HUES6 (cell line): ENCODE measurements around the gene OBSCN.
"Not testable (repeated sequence)": the region's sequence is repeated elsewhere in the genome, so short reads cannot be mapped to it uniquely, and the experiment has no call there.

Source experiments
- H3K27ac ChIP-seq: 2 replicates; pipeline ENCODE4 v1.7.0; 2013; ENCODE audit warnings: low read depth, mild to moderate bottlenecking, low read length, inconsistent platforms
- H3K27me3 ChIP-seq: 2 replicates; pipeline ENCODE4 v1.6.1; 2013; ENCODE audit warnings: low read length; ENCODE audit not compliant: control insufficient read depth, insufficient read depth
- H3K36me3 ChIP-seq: 2 replicates; pipeline ENCODE4 v1.6.1; 2013; ENCODE audit warnings: low read length; ENCODE audit not compliant: control insufficient read depth, insufficient read depth
- H3K4me1 ChIP-seq: 2 replicates; pipeline ENCODE4 v1.6.1; 2013; ENCODE audit warnings: low read length; ENCODE audit not compliant: control insufficient read depth, insufficient read depth
- H3K4me3 ChIP-seq: 2 replicates; pipeline ENCODE4 v1.5.1; 2013; ENCODE audit warnings: low read depth, low read length
- H3K9ac ChIP-seq: one replicate; pipeline ENCODE4 v1.6.1; 2013; ENCODE audit warnings: mild to moderate bottlenecking, low read length
- H3K9me3 ChIP-seq: 2 replicates; pipeline ENCODE4 v1.6.1; 2013; ENCODE audit warnings: low read depth, low read length; ENCODE audit not compliant: control insufficient read depth, insufficient read depth

The OBSCN gene

DNA sequence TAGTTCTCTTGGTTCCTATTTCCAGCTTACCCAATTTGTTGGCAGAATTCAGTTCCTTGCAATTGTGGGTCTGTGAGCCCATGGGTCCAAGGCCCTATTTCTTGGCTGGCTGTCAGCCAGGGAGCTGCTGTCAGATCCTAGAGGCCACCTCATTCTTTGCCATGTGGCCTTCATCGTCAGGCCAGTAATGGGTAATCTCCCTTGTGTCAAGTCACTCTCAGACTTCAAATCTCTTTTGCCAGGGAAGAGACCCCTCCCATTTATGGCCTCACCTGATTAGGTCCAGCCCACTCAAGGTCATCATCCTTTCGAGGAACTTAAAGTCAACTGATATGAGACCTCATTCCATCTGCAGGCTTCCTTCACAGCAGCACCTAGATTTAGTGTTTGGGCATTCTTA is 17.9 kb downstream of the OBSCN start:
- no peak overlapping the region for H3K9ac ChIP-seq
- H3K9me3 ChIP-seq, result peaks cover 12% of the 10 kb centered on the region
- no peaks in the 10 kb centered on the region for H3K27me3 ChIP-seq
- no peaks in the 10 kb centered on the region for H3K4me1 ChIP-seq
- no peak overlapping the region for H3K4me3 ChIP-seq
- peaks cover 75% of the 10 kb centered on the region for H3K36me3 ChIP-seq
- H3K27ac ChIP-seq, result no peak overlapping the region

DNA sequence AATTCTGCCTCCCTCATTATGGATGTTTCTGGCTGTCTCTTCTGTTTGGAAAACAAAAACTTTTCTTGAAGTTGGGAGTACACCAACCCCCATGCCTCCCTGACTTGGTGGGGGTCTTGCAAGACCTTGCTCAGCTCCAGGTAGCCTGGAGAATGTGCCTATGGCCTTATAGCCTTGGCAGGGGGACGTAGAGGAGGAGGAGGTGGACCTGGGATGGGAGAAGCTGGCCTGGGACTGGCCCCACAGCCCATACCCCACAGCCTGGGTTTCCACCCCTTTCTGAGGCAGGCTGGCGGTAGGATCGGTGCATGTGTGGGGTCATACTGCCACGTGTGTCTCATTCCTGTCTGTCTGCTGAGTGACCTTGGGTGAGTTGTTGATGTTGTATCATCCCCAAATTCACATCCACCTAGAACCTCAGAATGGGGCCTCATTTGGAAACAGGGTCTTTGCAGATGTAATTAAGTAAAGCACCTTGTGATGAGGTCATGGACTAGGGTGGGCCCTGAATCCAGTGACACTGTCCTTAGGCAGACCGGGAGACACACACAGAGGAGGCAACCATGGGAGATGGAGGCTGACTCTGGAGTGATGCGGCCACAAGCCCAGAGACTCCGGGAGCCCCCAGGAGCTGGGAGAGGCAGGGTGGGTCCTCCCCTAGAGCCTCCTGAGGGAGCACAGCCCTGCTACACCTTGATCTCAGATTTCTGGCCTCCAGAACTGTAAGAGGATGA is 18.5 kb downstream of the OBSCN start:
- H3K36me3 ChIP-seq, result peaks cover 81% of the 10 kb centered on the region
- H3K4me3 ChIP-seq, result no peak overlapping the region
- H3K4me1 ChIP-seq, result no peaks in the 10 kb centered on the region
- H3K9me3 ChIP-seq, result peaks cover 12% of the 10 kb centered on the region
- H3K9ac ChIP-seq, result no peak overlapping the region
- H3K27me3 ChIP-seq, result no peaks in the 10 kb centered on the region
- no peak overlapping the region for H3K27ac ChIP-seq

DNA sequence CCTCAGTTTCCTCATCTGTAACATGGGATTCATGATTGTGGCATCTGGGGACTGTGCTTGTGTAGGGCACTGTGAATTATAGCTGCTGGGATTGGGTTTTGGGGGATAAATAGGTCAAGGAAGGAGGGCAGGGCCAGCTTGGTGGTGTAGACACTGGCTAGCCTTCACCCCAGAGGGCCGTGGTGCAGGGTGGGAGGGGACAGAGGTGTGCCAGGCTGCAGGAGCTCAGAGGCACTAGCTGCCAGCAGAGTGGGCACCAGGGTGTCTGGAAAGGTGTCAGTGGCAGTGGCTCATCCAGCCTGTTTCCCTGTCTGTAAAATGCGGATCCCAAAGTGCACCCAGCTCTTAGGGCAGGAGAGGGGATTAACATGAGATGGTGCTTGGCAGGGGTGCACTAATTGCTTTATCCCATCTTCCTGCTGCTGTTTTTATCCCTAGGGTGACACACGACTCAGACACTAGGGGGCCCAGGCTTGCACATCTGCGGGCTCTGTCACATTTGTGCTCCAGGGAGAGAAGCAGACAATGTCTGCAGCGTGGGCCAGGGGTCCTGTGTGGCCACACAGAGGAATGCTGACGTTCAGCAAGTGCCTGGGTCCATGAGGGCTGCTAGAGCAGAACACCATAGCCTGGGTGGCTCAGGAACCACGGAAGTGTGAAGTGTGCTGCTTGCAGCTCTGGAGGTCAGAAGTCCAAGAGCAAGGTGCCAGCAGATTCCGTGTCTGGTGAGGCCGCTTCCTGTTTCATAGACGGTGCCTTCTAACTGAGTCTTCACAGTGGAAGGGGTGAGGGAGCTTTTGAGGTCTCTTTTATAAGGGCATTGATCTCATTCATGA is 19.3 kb downstream of the OBSCN start:
- Histone ChIP-seq H3K9ac (no peak overlapping the region), H3K9me3 (peaks cover 12% of the 10 kb centered on the region), H3K36me3 (peaks cover 86% of the 10 kb centered on the region), H3K4me1 (no peaks in the 10 kb centered on the region), H3K4me3 (no peak overlapping the region), H3K27ac (no peak overlapping the region), H3K27me3 (no peaks in the 10 kb centered on the region)

DNA sequence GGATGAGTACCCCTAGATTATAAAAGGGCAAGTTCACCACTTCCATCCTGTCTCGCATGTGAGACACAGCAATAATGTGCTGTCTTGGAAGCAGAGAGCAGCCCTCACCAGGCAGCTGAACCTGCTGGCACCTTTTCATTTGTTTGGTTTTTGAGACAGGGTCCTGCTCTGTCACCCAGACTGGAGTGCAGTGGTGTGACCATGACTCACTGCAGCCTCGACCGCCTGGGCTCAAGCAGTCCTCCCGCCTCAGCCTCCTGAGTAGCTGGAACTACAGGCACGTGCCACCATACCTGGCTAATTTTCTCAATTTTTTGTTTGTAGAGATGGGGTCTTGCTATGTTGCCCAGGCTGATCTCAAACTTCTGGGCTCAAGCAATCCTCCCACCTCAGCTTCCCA is 20.3 kb downstream of the OBSCN start:
- not testable (repeated sequence) for H3K27ac ChIP-seq, H3K27me3 ChIP-seq, H3K4me3 ChIP-seq, H3K4me1 ChIP-seq, H3K9ac ChIP-seq
- Histone ChIP-seq H3K36me3 (peaks cover 81% of the 10 kb centered on the region), H3K9me3 (peaks cover 16% of the 10 kb centered on the region)

DNA sequence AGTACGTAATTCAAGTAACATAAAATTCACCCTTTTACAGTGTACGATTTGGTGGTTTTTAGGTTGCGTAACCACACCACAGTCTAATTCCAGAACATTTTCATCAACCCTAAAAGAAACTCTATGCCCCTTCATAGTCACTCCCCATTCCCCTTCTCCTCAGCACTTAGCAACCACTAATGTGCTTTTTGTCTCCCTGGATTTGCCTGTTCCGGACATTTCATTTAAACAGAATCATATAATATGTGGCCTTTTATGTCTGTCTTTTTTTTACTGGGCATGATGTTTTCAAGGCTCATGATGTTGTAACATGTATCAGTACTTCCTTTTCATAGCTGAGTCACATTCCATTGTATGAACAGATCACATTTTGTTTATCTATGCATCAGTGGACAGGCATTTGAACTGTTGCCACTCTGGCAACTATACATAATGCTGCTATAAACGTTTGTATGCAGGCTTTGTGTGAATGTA is 20.8 kb downstream of the OBSCN start:
- Histone ChIP-seq H3K36me3 (peaks cover 78% of the 10 kb centered on the region), H3K27ac (no peak overlapping the region), H3K4me3 (no peak overlapping the region), H3K9me3 (peaks cover 16% of the 10 kb centered on the region), H3K9ac (no peak overlapping the region), H3K27me3 (no peaks in the 10 kb centered on the region), H3K4me1 (no peaks in the 10 kb centered on the region)

DNA sequence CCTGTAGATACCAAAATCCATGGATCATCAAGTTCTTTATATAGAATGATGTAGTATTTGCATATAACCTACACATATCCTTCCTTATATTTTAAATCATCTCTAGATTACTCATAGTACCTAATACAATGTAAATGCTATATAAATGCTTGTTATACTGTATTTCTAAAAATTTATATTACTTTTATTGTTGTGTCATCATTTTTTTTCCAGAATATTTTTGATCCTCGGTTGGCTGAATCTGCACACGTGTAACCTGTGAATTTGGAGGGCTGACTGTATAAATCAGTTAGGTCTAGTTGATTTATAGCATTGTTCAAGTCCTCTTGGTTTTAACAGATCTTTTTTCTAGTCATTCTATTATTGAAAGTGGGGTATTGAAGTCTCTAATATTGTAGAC is 23.3 kb downstream of the OBSCN start:
- Histone ChIP-seq H3K9ac (no peak overlapping the region), H3K27ac (no peak overlapping the region), H3K4me3 (no peak overlapping the region)

DNA sequence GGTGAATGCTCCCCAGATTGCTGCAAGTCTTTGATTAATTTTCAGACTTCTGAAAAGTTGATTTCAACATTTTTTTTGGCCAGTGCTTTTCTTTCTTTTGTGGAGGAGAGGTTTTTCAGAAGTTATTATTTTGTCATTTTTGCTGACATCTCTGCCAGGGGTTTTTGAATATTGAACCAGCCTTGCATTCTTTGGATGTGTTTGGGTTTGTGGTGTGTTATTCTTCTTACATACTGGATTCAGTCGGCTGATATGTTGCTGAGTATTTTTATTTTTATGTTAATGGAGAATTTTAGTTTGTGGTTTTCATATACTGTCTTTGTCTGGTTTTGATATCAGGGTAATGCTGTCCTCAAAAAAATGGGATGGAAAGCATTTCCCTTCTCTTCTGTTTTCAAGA is 25.3 kb downstream of the OBSCN start:
- no peaks in the 10 kb centered on the region for H3K4me1 ChIP-seq
- H3K9me3 ChIP-seq, result peaks cover 3% of the 10 kb centered on the region; the same call in 1 of the 2 replicates
- H3K27ac ChIP-seq, result no peak overlapping the region
- H3K4me3 ChIP-seq, result no peak overlapping the region
- H3K27me3 ChIP-seq, result no peaks in the 10 kb centered on the region
- no peak overlapping the region for H3K9ac ChIP-seq
- peaks cover 46% of the 10 kb centered on the region for H3K36me3 ChIP-seq

More for the DNA sequence above, 23.3 kb downstream of the OBSCN start:
- no peaks in the 10 kb centered on the region for H3K4me1 ChIP-seq
- H3K36me3 ChIP-seq, result peaks cover 61% of the 10 kb centered on the region
- peaks cover 3% of the 10 kb centered on the region; the same call in 1 of the 2 replicates for H3K9me3 ChIP-seq
- no peaks in the 10 kb centered on the region for H3K27me3 ChIP-seq

DNA sequence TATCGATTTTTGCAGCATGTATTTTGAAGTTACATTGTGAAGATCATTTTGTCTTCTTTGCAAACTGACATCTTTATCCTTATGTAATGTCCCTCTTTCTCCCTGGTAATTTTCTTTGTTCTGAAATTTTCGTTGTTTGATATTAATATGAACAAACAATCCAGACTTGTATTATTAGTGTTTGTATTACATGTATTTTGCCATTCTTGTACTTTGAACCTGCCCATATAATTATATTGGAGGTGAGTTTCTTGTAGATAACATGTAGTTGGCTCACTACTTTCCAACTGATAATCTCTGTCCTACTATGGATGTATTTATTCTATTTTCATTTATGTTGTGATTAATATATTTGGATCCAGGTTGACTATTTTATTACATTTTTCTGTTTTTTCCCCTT is 27.1 kb downstream of the OBSCN start:
- Histone ChIP-seq H3K9ac (no peak overlapping the region), H3K27me3 (no peaks in the 10 kb centered on the region), H3K9me3 (peaks cover 13% of the 10 kb centered on the region; the same call in 1 of the 2 replicates), H3K27ac (no peak overlapping the region), H3K4me3 (no peak overlapping the region), H3K36me3 (peaks cover 53% of the 10 kb centered on the region), H3K4me1 (no peaks in the 10 kb centered on the region)

DNA sequence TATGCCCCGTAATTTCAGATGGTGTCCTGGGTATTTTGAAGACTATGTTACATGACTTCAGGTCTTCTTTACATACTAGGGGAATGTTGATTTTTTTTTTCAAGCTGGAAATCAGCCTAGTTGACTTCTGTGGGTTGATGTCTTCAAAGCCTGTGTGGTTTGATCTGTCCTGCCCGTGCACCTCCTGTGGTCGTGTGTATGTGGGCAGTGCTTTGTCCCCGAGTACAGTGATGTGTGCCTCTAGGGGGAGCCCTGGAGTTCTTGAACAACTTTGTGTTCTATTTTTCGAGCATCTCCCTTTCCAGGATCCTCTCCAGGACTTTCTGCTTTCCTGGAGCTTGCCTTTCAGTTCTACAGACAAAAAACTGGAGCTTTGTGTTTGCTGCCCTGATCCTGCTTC is 28.9 kb downstream of the OBSCN start:
- no peaks in the 10 kb centered on the region for H3K27me3 ChIP-seq
- peaks cover 53% of the 10 kb centered on the region for H3K36me3 ChIP-seq

DNA sequence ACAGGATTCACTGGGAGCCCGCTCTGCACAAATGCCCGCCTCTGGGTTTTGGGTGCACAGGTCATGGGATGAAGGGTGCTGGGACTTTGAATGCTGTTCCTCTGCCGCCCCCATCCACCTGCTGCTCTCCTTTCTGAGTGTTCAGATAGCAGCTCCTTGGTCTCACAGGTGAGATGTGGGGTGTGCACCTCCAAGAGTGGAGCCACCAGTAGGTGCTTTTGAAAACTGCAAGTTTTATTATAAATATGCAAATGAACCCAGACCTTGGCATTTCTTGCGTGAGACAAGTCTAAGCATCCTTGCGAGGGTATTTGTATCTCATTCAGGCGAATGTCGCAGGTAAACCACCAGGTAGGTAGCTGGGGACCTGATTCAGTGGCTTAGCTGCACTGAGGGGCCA is 30.2 kb downstream of the OBSCN start:
- Histone ChIP-seq H3K4me3 (no peak overlapping the region), H3K27ac (no peak overlapping the region), H3K36me3 (peaks cover 57% of the 10 kb centered on the region), H3K9ac (no peak overlapping the region), H3K9me3 (peaks cover 38% of the 10 kb centered on the region), H3K27me3 (no peaks in the 10 kb centered on the region), H3K4me1 (no peaks in the 10 kb centered on the region)

More for the DNA sequence above, 28.9 kb downstream of the OBSCN start:
- Histone ChIP-seq H3K4me3 (no peak overlapping the region), H3K27ac (no peak overlapping the region), H3K9me3 (peaks cover 30% of the 10 kb centered on the region), H3K9ac (no peak overlapping the region), H3K4me1 (no peaks in the 10 kb centered on the region)

DNA sequence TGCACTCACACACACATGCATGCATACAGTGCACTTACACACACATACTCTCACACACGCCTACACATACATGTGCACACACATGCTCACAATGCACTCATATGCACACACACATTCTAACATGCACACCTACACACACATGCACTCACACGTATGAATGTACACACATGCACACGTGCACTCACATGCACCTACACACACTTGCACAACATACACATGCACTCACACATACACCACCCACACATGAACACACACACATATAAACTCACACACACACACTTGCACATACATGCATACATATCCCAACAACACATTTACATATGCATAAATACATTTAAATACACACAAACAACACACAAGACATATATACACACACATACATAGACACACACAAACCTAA is 30.6 kb downstream of the OBSCN start:
- Histone ChIP-seq H3K4me1 (no peaks in the 10 kb centered on the region), H3K27ac (no peak overlapping the region), H3K27me3 (no peaks in the 10 kb centered on the region), H3K9ac (no peak overlapping the region), H3K4me3 (no peak overlapping the region), H3K9me3 (peaks cover 43% of the 10 kb centered on the region), H3K36me3 (peaks cover 61% of the 10 kb centered on the region)
